Stimulated activated CD8-positive, alpha-beta memory T cell treated with anti-CD3 and anti-CD28 coated beads, Interleukin-15, amount 100 ng/mL, for 48 hours (primary cell): ENCODE measurements around the gene TACC3.
A peak's percentile ranks its signal among the peaks of the same experiment; 100 is the strongest.
"Not testable (repeated sequence)": the region's sequence is repeated elsewhere in the genome, so short reads cannot be mapped to it uniquely, and the experiment has no call there.

Source experiments
- DNase-seq, 2 donors: peaks; one replicate each; pipeline ENCODE4 v3.0.0-alpha.2; 2020; ENCODE audit warnings: low read depth in 2 of 2

TACC3 gene

DNA sequence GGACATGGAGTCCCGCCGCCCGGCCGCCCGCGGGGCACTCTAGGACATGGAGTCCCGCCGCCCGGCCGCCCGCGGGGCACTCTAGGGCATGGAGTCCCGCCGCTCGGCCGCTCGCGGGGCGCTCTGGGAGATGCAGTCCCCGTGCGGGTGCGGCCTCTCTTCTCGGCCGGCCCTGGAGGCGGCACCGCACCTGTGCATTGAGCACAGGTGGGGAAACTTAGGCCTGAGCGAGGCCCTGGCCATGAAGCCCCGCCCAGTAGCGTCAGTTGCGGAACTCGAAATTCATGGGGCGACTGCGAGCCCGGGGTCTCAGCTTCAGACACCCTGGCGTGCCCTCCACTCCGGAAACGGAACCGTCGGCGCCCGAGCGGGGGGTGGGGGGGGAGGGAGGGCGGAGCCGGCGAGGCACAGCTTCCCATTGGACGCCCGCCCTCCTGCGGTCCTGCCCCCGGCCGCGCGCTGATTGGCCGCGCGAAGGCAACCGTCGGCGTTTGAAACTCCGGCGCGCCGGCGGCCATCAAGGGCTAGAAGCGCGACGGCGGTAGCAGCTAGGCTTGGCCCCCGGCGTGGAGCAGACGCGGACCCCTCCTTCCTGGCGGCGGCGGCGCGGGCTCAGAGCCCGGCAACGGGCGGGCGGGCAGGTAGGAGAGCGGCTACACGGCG, at the start of gene TACC3, which contains the start of gene TMEM129:
Gene TACC3, plus strand, starts transcription at position 519 of the 663 bp plus-strand sequence. CDS start 1,901 bp downstream, outside the sequence.
Gene TMEM129, minus strand, starts transcription at position 321 of the 663 bp plus-strand sequence. CDS start 486 bp downstream, outside the sequence.
- DNase-seq = peak; percentile 90 to 93

DNA sequence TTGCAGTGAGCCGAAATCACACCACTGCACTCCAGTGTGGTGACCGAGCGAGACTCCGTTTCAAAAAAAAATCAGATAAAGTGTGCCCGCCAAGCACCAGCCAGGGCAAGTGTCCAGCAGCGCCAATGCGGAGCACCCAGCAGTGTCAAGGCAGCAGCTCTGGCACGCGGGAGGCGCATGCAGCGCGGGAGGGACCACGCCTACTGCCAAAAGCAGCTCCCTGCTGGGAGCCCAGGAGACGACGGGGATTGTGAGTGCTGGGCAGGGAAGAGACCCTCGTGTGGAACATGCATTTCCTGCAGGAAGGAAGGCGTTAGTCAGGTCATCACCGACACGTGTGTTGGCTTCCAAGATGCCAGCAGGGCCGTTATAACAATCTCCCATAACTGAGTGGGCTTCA, 47.6 kb upstream of the TACC3 start:
- no peak for DNase-seq

DNA sequence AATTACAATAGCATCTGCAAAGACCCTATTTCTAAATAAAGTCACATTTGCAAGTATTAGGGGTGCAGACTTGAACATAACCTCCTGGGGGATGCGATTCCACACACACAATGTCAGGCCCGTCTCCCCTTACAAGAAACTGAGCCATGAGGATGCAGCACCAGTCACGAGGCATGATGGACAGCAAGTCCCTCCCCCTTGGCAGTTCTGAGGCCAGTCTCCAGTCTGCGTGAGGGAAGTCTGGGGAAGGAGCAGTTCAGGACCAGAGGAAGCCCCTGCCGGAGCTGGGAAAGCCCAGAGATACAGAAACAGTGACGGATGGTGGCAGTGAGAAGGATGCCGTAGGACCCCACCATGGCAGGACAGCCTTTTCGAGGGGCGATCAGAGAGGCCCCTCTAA, 46.6 kb upstream of the TACC3 start:
- DNase-seq = no peak

DNA sequence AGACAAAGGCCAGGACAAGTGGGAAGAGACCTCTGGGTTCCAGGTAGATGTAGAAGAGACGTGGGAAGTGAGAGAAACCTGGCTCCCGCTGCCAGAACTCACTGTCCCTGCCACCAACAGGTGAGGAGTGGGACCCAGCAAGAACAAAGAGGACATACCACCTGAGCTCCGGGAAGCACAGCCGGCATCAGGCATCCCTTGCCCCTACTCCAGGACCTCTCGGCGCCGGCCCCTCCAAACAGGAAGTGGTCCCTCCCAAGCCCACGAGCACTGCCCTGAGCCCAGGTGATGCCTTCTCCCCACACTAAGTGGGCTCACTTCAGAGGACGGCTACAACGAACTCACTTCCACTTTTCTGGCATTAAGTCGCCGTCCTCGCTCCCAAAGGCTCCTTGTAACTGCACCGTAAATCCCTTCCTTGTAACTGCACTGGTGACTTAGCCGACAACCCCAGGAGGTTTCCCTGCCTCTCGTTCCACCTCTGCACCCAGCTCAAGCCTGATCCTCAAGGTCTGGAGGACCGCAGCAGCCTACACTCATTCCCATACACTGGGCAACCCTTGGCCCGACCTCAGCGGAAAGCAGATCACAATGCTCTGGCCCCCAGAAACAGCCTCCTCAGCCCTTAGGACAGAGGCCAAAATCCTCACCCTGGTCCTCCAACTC, 46.1 kb upstream of the TACC3 start:
- DNase-seq = no peak

DNA sequence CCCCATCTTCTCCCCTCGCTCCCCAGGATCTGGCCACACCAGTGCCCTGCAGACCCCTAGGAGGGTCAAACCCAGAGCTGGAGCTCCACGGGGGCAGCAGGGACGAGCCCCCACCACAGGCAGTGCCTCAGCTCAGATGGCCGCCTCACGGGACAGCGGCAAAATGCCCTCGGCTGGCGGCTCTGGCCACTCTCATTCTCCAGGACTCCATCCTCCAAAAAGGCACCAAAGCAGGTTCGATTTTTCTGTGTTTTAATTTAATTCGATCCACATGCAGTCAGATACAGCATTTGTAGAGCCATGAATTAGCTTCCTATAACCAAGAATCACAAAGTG, 45.6 kb upstream of the TACC3 start:
- DNase-seq = no peak

DNA sequence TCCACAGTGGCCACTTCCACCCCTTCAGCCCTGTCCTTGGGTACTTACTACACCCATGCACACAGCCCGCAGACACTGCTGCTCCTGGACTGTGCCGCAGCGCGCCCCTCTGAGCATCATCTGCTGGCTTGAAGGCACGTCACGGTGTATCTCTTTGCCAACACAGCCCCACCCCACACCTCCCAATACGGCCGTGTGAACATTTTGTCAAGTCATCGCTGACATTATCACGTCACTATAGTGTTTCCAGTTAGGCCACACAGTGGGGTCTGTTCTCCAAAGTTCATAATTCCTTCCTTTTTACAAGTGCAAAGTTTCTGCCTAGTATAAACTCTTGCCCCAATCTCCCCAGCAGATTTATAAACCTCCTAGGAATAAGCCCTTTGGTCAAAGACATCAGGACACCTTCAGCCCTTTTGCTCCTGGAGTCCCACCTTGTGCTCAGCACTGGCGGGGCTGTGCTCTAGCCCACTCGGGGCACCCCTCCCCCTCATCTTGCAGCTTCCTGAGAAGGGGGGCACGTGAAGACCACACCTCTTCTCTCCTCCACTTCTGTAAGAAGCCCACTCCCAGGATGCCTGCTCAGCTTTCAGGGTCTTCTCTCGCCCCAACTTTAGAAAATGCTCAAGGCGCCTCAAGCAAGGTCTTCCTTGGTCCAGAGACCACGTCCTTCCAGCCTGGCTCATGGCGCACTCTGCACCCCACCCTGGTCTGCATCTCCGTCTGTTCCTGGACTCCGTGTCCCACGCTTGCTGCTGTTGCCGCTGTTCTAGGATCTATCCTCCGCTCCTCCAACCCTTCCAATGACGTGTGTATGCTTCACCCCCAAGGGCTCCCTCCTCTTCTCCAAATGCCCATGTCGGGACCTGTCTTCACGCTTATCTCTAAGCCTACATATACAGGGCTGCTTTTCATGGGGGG, 44.5 kb upstream of the TACC3 start:
- no peak for DNase-seq

DNA sequence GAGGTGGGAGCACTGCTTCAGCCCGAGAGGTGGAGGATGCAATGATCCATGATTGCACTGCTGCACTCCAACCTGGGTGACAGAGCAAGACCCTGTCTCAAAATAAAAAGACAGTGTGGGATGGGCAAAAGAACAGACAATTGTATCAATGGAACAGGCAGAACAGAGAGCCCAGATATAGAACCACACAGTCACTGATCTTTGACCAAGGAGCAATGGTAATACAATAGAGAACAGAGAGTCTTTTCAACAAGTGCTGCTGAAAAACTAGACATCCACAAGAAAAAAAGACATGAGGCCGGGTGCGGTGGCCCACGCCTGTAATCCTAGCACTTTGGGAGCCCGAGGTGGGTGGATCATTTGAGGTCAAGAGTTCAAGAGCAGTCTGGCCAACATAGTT, 43.1 kb upstream of the TACC3 start:
- no peak for DNase-seq

DNA sequence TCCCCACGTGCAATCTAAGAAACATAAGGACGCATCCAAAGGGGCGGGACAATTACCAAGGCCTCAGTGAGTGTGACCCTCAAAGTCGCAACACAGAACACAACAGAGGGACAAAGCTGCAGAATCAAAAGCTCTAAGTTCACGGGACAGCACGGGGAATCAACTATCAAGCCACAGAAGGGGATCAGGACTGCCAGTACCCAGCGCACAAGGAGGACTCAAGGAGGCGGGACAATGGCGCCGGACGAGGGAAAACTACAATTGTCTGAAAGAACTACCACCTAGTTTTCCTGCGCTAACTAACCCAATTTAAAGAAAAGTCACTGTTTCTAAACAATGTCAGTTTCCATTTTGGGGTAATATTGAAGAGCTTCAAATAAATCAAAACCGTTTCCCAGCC, 38.5 kb upstream of the TACC3 start:
- DNase-seq = no peak

DNA sequence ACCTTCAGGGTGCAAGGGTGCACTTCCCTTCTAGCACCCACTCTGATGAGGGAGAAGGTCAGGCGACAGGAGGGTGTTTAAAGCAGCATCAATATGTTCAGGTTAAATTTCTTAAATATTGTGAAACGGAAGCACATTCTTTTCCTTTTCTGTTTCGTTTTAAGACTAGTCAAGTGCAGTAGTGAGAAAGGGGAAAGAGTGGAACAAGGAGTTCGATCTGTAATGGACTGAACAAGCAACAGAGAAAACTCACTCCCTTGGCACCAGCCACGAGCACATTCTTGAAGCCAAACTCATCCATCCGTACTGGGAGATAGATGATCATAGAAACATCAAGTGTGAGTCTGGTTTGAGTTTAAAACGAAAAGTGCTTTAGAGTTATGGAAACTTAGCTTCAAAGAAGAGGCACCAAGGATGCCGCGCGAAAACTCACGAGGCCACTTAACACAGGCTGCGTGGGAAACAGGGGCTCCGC, 38.0 kb upstream of the TACC3 start:
- DNase-seq = no peak

DNA sequence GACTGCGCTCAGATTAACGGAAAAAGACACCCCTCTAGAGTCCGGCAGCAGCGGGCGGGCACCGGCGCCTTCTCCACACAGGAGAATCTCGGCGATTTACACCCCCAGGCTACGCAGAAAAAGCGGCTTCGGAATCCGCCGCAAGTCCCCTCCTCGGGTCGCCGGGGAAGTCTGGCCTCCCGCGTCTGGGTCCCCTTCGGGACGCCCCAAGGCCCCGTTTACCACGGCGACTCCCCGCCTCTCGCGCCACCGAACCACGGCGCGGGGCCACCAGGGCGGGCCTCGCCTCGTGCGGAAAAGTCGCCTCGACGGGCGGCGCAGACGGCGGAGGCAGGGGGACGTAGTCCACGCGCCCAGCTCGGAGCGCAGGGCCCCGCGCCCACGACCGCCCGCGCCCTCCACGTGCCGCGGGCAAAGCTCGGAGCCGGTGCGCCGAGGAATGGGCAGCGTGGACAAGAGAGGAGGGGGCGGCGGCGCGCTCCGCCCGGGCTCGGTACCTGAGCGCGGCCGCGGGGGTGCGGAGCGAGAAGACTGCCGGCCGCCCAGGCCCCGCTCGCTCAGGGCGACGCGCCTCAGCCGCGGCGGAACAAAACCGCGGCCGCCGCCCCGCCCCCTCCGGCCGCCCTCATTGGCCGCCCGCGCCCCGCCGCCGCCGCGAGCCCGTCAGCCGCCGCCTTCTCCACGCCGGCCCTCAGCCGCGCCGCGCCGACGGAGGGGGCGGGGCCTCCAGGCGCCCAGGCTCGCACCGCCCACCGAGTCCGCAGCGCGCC, 37.4 kb upstream of the TACC3 start, which contains the start of gene FAM53A:
Gene FAM53A, minus strand, starts transcription at position 578 of the 770 bp plus-strand sequence. CDS start 15,572 bp downstream, outside the sequence.
- peak; percentile 90 to 92 for DNase-seq

DNA sequence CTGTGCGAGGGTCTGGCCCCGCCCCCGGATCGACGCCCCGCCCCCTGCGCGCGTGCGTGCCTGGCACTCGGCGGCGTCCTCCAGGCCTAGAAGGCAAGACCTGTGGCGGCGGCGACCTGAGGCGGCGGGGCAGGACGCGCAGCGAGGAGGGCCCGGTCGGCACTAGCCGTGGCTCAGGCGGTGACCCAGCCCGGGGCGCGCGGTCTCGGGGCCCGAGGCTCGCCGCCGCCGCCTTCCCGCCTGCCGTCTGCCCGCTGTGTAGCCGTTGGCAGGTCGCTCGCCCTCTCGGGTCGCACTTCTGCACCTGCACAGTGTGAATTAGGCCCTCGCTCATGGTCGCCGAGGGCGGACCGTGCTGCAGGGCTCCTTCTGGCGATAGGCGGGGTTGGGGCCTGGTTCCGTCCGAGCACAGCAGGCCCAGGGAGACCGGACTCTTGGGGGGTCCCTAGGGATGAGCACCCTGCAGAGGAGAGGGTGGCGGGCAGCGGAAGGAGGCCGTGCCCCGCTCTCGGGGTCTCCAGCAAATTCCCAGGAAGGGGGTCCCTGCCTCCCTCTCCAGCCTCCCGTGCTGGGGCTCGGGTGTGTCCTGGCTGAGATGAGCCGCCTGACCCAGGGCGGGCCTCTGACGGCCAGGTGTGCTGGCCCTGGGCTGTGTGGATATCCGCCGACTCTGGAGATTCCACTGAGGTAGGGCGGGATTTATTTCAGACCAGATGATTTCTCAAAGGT, 36.7 kb upstream of the TACC3 start:
- no peak for DNase-seq

DNA sequence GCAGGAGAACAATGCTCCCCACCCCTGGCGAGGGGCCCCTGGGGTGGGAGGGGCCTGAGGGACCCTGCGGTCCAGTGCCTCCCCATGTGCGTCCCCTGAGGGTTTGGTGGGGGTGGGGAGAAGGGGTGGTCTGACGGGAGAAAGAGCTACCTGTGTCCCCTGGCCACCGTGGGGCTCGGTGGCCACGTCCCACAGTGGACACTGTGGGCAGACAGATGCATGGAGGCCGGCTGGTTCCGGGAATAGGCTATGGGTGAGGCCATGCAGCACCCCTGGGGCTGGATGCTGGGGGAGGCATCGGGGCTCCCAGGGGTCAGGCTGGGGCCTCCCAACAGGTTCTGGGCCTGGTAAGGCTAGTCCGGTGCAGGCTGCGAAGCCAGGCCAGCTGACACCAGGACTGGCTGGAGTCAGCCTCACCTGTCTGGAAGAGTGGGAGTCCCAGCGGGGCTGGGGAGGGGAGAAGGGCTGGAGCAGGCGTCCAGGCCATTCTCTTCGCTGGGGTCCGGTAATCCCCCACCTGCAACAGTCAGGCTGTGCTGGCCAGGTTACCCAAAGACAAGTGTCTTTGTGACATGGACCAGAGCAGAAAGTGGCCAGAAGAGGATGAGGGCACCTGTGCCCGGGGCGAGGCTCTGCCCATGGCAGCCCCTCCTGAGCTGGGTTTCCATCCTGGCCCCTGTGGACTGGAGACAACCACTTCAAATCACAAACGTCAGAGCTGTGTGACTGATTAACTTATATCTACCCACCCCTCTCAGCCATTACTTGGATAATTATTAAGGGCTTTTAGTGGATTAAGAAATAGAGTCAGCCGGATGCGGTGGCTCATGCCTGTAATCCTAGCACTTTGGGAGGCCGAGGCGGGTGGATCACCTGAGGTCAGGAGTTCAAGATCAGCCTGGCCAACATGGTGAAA, 35.8 kb upstream of the TACC3 start:
- DNase-seq = no peak

DNA sequence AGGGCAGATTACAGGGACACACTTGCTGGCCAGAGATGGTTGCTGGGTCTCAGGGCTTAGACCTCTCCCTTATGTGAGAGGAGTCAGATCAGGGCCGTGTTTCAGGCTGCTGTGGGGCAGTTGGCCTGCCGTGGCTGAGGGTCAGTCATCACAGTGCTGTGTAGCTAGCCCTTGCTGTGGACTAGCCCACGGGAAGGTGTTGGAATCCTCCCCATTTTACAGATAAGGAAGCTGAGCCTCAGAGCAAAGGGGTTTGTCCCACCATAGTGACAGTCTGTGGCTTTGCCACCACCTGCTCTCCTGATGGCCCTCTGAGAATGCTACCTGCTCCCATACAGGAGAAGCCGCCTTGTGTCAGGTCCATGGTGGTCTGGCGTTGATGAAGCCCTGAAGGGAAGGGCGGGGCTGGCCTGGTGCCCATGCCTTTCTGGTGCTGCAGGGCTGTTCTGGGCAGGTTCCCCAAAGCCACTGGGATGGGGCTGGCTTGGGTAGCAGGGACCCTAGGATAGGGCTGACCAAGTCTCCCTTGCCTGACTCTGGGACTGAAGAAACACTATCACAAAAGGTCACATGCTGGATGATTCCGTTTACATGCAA, 34.8 kb upstream of the TACC3 start:
- DNase-seq = no peak

DNA sequence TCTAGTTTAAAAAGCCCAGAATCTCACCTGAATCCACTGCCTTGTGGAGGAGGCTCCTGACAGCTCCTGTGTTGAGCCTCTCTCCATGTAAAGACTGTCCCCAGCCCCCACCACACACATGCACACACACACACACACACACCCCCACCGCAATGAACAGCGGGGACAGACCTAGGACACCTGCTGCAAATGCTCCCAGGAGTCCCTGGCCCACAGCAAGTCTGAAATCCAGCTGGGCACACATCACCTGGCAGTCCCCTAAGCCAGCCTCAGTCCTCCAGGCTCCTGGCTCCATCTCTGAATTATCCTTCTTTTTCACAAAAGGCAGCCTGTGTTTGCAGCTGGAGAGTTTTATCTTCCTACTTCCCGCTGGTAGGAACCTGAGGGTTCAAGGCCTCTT, 30.6 kb upstream of the TACC3 start:
- DNase-seq = no peak

DNA sequence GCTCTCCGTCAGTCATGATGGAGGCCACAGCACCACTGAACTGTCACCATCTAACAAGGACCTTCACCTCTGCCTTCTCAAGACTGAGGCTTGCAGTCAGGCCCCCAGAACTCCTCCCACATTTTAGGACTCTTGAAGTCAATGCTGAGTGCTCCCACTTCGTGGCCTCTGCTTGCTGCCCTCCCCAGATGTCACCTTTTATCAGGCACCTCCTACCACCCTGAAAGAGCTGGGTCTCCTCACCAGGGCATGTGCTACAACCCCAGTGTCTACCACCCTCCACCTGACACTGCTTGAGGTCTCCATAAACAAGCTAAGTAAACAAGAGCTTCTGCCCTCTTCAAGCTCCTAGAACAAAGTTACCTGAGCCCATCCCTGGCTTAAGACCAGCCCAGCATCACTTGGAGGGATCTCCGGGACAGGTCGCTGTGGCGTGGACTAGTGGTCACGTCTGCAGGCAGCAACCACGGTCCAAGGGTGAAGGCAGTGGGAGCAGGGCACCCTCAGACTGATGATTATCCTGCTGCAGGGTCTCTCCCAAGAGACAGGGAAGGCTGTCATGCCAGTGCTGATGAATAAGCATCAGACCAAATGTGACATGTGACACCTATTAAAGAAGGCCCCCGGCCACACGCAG, 29.5 kb upstream of the TACC3 start:
- no peak for DNase-seq

DNA sequence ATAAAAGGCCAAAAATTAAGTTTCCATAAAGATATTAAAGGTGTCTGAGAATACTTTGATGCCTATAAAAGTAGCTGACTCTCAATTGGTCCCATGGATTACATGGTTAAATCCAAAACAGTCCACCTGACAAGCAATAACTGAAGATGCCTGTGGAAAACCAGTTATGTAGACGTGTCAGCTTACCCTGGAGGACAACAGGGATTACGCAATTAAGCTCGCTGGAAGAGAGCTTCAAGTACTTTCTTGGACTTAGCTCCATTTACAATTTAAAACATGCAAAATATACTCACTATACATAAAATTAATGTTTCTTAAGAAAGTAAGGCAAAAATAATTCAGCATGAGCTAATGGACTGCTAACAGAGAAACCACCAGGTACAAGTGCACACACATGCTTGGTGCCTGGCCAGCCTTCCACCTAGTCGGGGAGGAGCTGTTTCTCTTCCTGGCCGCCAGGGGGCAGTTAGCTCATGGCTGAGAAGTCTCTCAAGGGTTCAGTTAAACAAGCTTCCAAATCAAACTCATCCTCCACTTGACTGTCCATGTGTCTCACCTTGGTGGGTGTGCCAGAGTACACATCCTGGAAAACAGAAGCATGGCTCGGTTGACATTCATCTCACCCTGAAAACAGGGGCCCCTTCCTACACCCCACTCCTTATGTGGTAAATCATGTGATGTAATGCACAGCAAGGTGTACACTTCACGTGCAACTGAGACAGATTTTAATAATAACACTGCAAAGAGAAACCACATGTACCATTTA, 28.0 kb upstream of the TACC3 start:
- peak; percentile 46 to 56 for DNase-seq

DNA sequence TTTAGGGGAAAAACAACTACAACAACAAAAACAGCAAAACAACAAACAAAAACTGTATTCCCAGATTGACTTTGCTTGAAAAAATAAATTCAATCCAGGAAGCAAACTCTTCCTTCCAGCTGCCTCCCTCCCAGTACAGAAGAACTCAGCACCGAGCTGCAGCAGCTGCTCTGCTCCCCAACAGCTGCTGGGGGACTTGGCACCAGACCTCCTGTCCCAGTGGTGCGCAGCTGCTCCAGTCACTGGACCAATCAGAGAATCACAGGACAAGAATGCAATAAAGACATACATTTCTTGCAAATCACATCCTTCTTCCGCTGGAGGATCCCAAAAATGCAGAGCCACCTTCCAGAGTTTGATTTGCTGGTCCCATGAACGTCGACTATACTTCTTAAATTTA, 25.4 kb upstream of the TACC3 start:
- DNase-seq = no peak

DNA sequence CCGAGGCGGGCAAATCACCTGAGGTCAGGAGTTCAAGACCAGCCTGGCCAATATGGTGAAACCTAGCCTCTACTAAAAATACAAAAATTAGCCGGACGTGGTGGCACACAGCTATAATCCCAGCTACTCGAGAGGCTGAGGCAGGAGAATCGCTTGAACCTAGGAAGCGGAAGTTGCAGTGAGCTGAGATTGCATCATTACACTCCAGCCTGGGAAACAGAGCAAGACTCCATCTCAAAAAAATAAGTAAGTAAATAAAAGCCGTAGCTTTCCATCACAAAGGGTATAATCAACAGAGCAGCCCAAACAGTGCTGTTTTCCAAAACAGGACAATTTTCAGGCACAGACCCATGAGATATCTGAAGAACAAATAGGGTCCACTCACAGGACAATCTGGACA, 19.6 kb upstream of the TACC3 start:
- not testable (repeated sequence) for DNase-seq
